PC-3 (cell line): Measurements from ENCODE around the gene MRPL40.

Experiments used
- CTCF ChIP-seq: fragments of 300-600 bp; sonication (generic); conservative IDR thresholded peaks from 2 replicates; pipeline ENCODE4 v1.5.1; 2017; ENCODE audit warnings: antibody characterized with exemption, low read depth, mild to moderate bottlenecking, low read length
- EZH2 ChIP-seq: fragments of 300-600 bp; sonication (generic); IDR thresholded peaks from one replicate; pipeline ENCODE4 v1.6.1; 2017; ENCODE audit warnings: antibody characterized with exemption, mild to moderate bottlenecking, low read length; ENCODE audit not compliant: unreplicated experiment

- no peak for TF ChIP-seq EZH2
- TF ChIP-seq CTCF = no peak
Observed at GRCh38 chr22:19406281-19406811, 26.0 kb upstream of the MRPL40 start.
